Peyer's patch (tissue), 4 donors: Measurements from ENCODE around the gene ADCY9. TPM values are rescaled to one million over a fixed set of nuclear protein-coding genes. Genes with fewer than 3 reads are reported as not detected.
A peak's percentile ranks its signal among the peaks of the same experiment; 100 is the strongest.

ENCODE experiments used
- DNase-seq, 3 donors: peaks; one replicate each; pipeline ENCODE4 v3.0.0-alpha.2; 2017 to 2019
- H3K27ac ChIP-seq, 4 donors: fragments of 200-600 bp; sonication (generic); one replicate each; pipeline ENCODE4 v1.5.1; 2016 to 2019
- H3K27me3 ChIP-seq, 2 donors: fragments of 200-600 bp; sonication (generic); one replicate each; pipeline ENCODE4 v1.5.1; 2019
- H3K36me3 ChIP-seq, 3 donors: fragments of 200-600 bp; sonication (generic); one replicate each; pipeline ENCODE4 v1.5.1; 2016 to 2019
- H3K4me1 ChIP-seq, 4 donors: fragments of 200-600 bp; sonication (generic); one replicate each; pipeline ENCODE4 v1.5.1; 2016 to 2019
- H3K4me3 ChIP-seq, 4 donors: fragments of 200-600 bp; sonication (generic); 1 replicate in 3 of 4; 2 replicates in 1 of 4; pipeline ENCODE4 v1.5.1; 2016 to 2019; ENCODE audit warnings: mild to moderate bottlenecking in 1 of 4
- H3K9me3 ChIP-seq, 4 donors: fragments of 200-600 bp; sonication (generic); one replicate each; pipeline ENCODE4 v1.5.1; 2016 to 2019; ENCODE audit warnings: mild to moderate bottlenecking in 1 of 4
- POLR2A ChIP-seq, 2 donors: fragments of 450-650 bp; IDR thresholded peaks; one replicate each; pipeline ENCODE4 v1.5.1; 2017; ENCODE audit warnings: antibody characterized with exemption in 2 of 2, mild to moderate bottlenecking in 2 of 2, moderate library complexity in 2 of 2
- total RNA-seq, 4 donors: library from RNA; depleted of rRNA; stranded (reverse); fragments of >200 nt; gene quantifications; one replicate each; pipeline ENCODE4 v1.1.0, GENCODE V29; 2016
- TF ChIP-seq, protein P1 (sequence below), 6 experiments: fragments of 450-650 bp in 4 of 6; fragments of 200-600 bp in 2 of 6; sonication (generic) in 1 of 6; IDR thresholded peaks; one replicate each; pipeline ENCODE4 v1.5.1; 2017 to 2019; ENCODE audit warnings: antibody characterized with exemption in 6 of 6, mild to moderate bottlenecking in 3 of 6, moderate library complexity in 1 of 6

Gene ADCY9
- total RNA-seq, 4 donors from 2014 or later = 19.8 to 47.3 (median 44.0) TPM

DNA sequence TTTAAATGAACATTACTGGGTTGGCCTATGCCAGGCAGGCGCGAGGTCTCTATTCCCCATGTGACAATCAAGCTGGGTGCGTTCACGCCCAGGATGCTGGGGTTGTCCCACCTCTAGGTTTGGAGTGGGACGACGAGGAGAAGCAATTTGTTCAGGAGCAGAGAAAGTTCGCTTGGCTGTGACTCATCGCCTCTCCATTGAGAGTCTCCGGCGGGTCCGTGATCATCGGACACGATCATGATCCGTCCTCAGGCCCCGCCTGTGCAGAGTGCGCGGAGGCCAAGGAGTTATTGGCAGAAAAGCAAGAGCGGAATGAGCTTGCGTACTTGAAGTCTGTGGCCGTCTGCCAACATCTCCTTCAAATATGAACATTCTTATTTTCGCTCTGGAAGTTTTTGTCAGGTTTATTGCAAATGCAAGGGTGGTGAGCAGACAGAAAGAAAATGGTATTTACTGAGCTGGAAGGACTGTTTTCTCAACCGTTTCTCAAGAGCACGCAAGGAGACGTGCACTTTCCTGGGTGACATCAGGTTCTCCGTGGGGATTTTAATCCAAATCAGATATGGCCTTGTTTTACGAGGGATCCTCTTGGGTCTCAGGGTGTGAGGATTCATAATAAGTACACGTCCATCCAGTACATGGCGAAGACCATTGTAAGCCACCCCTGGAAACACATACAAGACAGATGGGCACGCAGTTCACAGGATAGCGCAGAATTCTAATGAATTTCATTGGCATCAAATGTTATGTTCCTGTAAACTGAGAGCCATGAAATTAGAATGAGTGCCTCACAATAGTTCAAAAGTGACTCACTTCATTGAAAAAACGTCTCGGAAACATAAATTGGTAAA lies 165.7 kb downstream of the ADCY9 start:
- no peaks in the 10 kb centered on the region for H3K36me3 ChIP-seq
- peak overlapping the region; percentile 25 to 73 (median 60) for H3K27ac ChIP-seq
- H3K4me3 ChIP-seq = no peak overlapping the region
- TF ChIP-seq, protein P1, sequence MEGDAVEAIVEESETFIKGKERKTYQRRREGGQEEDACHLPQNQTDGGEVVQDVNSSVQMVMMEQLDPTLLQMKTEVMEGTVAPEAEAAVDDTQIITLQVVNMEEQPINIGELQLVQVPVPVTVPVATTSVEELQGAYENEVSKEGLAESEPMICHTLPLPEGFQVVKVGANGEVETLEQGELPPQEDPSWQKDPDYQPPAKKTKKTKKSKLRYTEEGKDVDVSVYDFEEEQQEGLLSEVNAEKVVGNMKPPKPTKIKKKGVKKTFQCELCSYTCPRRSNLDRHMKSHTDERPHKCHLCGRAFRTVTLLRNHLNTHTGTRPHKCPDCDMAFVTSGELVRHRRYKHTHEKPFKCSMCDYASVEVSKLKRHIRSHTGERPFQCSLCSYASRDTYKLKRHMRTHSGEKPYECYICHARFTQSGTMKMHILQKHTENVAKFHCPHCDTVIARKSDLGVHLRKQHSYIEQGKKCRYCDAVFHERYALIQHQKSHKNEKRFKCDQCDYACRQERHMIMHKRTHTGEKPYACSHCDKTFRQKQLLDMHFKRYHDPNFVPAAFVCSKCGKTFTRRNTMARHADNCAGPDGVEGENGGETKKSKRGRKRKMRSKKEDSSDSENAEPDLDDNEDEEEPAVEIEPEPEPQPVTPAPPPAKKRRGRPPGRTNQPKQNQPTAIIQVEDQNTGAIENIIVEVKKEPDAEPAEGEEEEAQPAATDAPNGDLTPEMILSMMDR (IDR thresholded peaks at IDR 0.05) = no peak
- no peak for TF ChIP-seq POLR2A (IDR thresholded peaks at IDR 0.05)
- DNase-seq = peak in 2 of 3 donors; percentile 58 to 81
- H3K27me3 ChIP-seq = no peaks in the 10 kb centered on the region
- H3K4me1 ChIP-seq = peaks cover 0 to 7% (median 0%) of the 10 kb centered on the region in 4 donors
- no peaks in the 10 kb centered on the region for H3K9me3 ChIP-seq

GRCh38 chr16:3949946-3950342 lies 166.3 kb downstream of the ADCY9 start:
- no peaks in the 10 kb centered on the region for H3K36me3 ChIP-seq
- DNase-seq = no peak
- peak overlapping the region; percentile 25 to 73 (median 60) for H3K27ac ChIP-seq
- no peak overlapping the region for H3K4me3 ChIP-seq
- no peaks in the 10 kb centered on the region for H3K27me3 ChIP-seq
- H3K4me1 ChIP-seq = peaks cover 0 to 7% (median 0%) of the 10 kb centered on the region in 4 donors
- no peak for TF ChIP-seq POLR2A (IDR thresholded peaks at IDR 0.05)
- TF ChIP-seq, protein P1 (IDR thresholded peaks at IDR 0.05) = no peak
- H3K9me3 ChIP-seq = no peaks in the 10 kb centered on the region

GRCh38 chr16:3949287-3949686 lies 167.0 kb downstream of the ADCY9 start:
- no peaks in the 10 kb centered on the region for H3K36me3 ChIP-seq
- TF ChIP-seq, protein P1 (IDR thresholded peaks at IDR 0.05) = no peak
- TF ChIP-seq POLR2A (IDR thresholded peaks at IDR 0.05) = no peak
- H3K27me3 ChIP-seq = no peaks in the 10 kb centered on the region
- peak in 1 of 3 donors; percentile 17 for DNase-seq
- no peak overlapping the region for H3K27ac ChIP-seq
- H3K9me3 ChIP-seq = no peaks in the 10 kb centered on the region
- H3K4me3 ChIP-seq = no peak overlapping the region
- H3K4me1 ChIP-seq = peaks cover 0 to 7% (median 0%) of the 10 kb centered on the region in 4 donors

- Histone ChIP-seq H3K36me3 (no peaks in the 10 kb centered on the region), H3K27me3 (no peaks in the 10 kb centered on the region), H3K9me3 (no peaks in the 10 kb centered on the region), H3K27ac (no peak overlapping the region), H3K4me3 (no peak overlapping the region), H3K4me1 (peaks cover 0 to 7% (median 0%) of the 10 kb centered on the region in 4 donors)
- no peak for DNase-seq
- TF ChIP-seq, protein P1 (IDR thresholded peaks at IDR 0.05) = no peak
- TF ChIP-seq POLR2A (IDR thresholded peaks at IDR 0.05) = no peak
Observed at GRCh38 chr16:3948378-3948995, 167.8 kb downstream of the ADCY9 start.

GRCh38 chr16:3946604-3947180 lies 169.6 kb downstream of the ADCY9 start:
- H3K9me3 ChIP-seq = no peaks in the 10 kb centered on the region
- no peak overlapping the region for H3K4me3 ChIP-seq
- peaks cover 0 to 7% (median 0%) of the 10 kb centered on the region in 4 donors for H3K4me1 ChIP-seq
- TF ChIP-seq POLR2A (IDR thresholded peaks at IDR 0.05) = no peak
- TF ChIP-seq, protein P1 (IDR thresholded peaks at IDR 0.05) = no peak
- H3K27ac ChIP-seq = no peak overlapping the region
- no peak for DNase-seq
- H3K36me3 ChIP-seq = no peaks in the 10 kb centered on the region
- H3K27me3 ChIP-seq = no peaks in the 10 kb centered on the region
